Measurements from ENCODE around the gene AKNA.
A peak's percentile ranks its signal among the peaks of the same experiment; 100 is the strongest.

The AKNA gene

DNA sequence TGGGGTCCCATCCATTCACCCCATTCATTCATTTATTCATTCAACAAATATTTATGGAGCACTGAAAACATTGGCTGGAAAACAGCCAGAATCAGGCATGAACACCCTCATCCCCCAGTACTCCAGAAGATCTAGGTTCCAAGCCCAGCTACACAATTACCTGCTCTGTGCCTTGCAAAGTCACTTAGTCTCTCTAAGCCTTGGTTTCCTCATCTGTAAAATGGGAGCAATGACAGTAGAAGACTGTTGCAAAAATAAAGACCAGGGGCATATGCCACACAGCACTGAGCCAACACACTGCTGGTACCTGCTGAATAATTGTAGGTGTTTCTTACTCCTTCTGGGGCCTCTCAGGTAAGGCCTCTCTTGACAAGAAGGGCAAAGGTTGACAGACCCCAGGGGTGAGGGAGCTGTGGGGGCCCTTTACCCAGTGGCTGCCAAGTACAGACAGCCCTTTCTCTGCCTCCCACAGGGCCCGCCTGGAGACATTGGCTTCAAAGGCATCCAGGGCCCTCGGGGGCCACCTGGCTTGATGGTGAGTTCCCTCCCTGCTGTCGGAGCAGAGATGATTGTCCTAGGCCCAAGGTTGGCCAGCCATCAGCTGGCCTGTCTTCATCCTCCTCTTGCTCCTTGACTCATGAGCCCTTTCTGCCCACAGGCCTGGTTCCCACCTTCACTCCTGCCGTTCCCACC, 87.5 kb downstream of the AKNA start:
- no peak for DNase-seq

DNA sequence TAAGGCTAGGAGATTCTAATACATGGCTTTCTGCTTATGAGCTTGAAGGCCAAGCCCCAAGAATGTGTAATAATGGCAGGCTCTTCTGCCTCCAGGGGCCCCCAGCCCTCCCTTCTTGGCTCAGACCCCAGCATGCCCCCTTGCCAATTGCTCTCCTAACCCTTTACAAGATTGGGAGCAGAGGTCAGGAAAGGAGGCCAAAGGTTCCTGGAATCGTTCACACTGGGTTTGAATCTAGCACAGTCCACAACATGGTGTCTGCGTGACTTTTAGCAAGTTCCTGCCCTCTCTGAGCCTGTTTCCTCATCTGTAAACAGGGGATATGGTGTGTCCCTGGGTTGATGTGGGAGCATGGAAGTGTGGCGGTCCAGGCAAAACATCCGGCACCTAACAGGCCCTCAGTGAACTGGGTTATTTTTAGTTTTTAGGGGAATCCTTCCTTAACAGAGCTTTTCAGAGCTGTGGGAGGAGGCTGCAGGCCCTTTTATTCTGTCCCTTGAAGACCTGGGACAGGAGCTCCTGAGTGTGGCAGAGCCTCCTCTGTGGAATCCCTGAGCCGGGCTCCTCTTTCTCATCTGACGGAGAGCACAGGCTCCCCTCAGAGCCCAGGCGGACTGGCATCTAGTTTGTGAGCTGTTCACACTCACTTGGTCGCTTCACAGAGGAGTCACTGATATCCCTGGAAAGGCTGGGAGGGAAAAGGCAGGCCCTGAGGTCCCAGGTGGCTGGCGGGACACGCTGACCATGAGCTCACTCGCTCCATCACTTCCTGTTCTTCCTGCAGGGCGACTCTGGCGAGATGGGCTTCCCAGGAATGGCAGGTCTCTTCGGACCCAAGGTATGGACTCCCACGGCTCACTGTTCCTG, 88.3 kb downstream of the AKNA start:
- no peak for DNase-seq

DNA sequence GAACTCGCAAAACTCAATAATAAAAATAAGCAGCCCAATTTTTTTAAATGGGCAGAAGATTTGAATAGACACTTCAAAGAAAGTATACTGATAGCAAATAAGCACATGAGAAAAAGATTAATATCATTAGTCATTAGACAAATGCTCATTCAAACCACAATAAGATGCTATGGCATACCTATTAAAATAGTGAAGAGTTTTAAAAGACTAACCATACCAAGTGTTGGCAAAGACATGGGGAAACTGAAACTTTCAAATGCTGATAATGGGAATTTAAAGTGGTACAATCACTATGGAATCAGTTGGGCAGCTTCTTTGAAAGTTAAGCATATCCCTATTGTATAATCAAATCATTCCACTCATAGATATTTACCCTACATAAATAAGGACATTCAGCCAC, 91.4 kb downstream of the AKNA start:
- DNase-seq = no peak

DNA sequence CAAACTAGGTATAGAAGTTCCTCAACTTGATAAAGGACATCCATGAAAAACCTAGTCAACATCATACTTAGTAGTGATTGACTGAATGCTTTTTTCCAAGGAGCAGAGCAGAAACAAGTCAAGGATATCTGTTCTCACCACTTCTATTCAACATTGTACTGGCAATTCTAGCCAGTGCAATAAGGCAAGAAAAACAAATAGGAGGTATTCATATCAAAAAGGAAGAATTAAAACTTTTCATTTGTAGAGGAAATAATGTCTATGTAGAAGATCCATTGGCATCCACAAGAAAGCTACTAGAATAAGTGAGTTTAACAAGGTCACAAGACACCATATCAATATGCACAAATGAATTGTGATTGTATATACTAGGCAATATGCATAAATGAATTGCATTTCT, 93.1 kb downstream of the AKNA start:
- no peak for DNase-seq

DNA sequence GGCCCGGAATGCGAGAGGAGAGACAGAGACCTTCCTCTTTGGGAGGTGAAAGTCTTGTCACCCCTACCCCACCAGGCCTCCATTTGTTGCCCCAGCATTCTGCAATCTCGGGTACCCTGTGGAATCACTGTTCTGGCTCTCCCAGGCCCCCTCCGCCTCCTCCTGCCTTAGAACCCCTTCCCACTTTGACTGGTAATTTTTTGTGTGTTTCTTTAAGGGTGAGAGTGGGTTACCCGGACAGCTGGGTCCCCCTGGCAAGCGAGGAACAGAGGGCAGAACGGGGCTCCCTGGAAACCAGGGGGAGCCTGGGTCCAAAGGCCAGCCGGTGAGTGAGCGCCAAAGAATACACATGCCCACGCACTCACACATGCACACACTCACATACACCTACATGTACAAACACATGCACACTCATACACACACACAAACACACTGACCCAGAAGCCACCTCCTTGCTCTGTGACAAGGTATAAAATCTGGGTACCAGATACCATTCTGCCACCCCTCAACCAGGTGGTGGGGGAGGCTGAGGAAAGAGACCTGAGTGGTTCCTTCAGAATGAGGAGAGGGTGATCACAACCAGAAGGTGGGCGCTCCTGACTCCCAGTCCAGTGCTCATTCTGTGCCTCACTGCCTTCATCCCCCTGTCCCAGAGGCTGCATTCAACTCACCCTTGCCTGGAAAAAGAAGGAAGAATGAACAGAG, 95.7 kb downstream of the AKNA start:
- no peak for DNase-seq

DNA sequence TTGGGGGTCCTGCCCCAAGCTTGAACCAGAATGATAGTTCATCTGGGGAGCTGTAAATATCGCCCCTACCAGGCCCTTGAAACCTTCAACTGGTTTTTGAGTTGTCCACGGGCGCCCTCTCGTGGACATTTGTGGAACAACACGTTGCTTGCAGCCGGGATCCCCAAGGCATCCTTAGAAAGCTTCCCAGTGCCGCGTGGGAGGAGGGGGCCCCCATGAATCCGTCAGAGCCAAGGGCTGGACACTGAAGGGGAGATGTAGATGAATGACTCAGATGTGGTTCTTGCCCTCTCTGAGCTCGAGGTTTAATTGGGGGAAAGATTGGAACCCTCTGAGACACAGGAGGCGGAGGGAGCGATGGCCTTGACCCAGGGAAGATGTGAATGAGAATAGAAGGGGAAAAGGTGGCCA, 96.7 kb downstream of the AKNA start:
- peak; percentile 61 for DNase-seq

GRCh38 chr9:114290561-114290986, 97.2 kb downstream of the AKNA start:
- DNase-seq = no peak

GRCh38 chr9:114289571-114290481, 98.0 kb downstream of the AKNA start:
- DNase-seq = no peak

GRCh38 chr9:114289106-114289505, 98.7 kb downstream of the AKNA start:
- no peak for DNase-seq

DNA sequence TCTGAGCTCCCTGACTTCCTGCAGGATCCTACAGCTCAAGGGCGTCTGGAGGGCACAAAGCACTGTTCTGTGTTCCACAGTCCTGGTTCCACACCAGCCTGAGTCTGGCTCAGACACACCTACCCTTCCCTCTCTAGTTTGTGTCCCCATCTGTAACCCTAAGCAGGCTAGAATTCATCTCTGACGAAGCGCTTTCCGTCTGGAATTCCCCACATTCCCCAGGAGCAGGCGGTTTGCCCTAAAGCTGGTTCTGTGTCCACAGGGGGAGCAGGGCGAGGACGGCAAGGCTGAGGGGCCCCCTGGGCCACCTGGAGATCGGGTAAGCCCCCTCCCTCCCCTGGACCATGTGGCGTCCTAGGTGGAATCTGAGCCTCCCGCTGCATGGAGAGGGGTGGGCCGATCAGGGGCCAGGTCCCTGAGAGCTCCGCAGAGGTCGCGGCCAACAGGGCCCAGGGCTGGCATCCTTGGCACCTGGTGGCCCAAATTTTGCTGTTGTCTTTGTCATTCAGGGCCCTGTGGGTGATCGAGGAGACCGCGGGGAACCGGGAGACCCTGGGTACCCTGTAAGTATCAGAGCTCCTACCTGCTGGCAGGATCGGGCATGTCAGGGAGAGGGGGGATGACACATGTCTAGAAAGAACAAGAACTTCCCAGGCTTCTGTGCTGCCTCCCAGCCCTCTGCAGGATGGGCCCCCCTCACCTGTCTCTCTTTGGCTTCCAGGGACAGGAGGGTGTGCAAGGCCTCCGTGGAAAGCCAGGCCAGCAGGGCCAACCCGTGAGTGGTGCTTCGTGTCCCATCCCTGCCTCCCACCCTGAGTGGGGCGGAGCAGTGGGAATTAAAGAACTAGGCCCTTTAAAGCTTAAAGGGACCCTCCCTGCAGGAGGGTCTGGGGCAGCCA, 99.3 kb downstream of the AKNA start:
- DNase-seq = peak; percentile 17

- DNase-seq = no peak
These were observed 100.0 kb downstream of the AKNA start for GRCh38 chr9:114287763-114288192.

DNA sequence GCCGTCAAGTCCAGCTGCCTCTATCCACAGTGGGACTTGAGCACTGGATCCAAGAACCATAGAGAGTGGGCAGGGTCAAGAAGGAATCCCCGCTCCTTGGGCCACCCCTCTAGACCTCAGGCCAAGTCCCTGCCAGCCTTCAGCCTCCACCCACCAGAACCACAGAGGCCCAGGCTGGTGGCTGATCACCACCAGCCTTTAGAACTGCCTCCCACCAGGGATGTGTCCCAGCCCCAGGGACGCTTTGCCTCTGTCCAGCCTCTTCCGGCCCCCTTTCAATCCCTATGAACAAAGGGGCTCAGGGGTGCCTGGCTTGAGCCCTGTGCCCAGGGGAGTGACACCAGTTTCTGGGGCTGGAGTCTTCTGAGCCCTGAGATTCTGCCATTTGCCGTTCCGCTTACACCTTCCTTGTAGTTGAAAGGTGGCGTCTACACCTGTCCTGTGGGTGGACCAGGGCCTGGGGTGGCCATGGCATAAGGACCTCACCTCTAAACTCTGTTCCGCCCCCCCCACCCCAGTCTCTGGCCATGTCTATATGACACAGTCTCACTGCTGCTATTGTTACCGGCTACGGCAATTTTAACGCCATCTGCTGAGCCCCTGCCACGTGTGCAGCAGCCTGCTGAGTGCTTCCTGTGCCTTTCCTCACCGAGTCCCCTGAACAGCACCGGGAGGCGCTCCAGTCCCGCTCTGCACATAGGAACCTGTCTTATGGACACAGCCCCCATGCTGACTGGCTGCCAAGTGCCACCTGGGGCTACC, 100.6 kb downstream of the AKNA start:
- DNase-seq = peak; percentile 87

DNA sequence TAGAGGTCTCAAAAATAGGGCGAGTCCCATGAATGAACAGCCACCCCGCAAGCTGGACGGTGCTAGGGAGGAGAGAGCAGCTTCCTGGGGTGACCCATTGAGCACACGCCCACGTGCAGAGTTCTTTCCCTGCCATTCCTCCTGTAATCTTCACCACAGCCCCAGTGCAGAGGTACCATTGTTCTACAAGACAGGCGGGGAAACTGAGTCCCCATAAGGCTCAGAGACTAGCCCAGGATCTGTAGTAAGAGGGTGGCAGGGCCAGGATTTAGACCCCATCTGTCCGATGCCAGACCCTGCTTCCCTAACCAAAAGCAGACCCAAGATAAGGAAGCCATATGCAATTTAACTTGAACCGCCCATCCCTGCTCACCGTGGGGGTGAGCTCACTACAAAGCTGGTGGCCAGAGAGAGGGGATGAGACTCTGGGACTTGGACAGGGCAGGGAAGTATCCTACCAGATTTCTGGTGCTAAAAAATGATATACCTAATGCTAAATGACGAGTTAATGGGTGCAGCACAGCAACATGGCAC, 101.6 kb downstream of the AKNA start:
- no peak for DNase-seq

- DNase-seq = no peak
These were observed 102.5 kb downstream of the AKNA start for GRCh38 chr9:114285166-114285867.

- no peak for DNase-seq
These were observed 103.3 kb downstream of the AKNA start for GRCh38 chr9:114284316-114285060.
